T-helper 22 cell (primary cell): Measurements from ENCODE around the gene CCR3.

Experiments
- DNase-seq: peaks from one replicate; pipeline ENCODE4 v3.0.0-alpha.2; 2020; ENCODE audit warnings: low read depth

Gene CCR3

GRCh38 chr3:46221938-46222337, 20.3 kb upstream of the CCR3 start:
- no peak for DNase-seq

- no peak for DNase-seq
Observed at GRCh38 chr3:46222435-46223161, 19.7 kb upstream of the CCR3 start.

GRCh38 chr3:46228260-46229242, 13.7 kb upstream of the CCR3 start:
- no peak for DNase-seq

- no peak for DNase-seq
Observed at GRCh38 chr3:46231323-46231722, 10.9 kb upstream of the CCR3 start.

- no peak for DNase-seq
Observed at GRCh38 chr3:46233194-46233593, 9.1 kb upstream of the CCR3 start.

GRCh38 chr3:46235425-46235824, 6.8 kb upstream of the CCR3 start:
- DNase-seq = no peak

- no peak for DNase-seq
Observed at GRCh38 chr3:46236294-46237054, 5.8 kb upstream of the CCR3 start.

- no peak for DNase-seq
Observed at GRCh38 chr3:46238386-46238785, 3.9 kb upstream of the CCR3 start.

GRCh38 chr3:46239301-46239938, 2.8 kb upstream of the CCR3 start:
- DNase-seq = no peak

- no peak for DNase-seq
Observed at GRCh38 chr3:46239952-46240351, 2.3 kb upstream of the CCR3 start.

GRCh38 chr3:46243560-46243959, 1.3 kb downstream of the CCR3 start:
- DNase-seq = no peak

- no peak for DNase-seq
Observed at GRCh38 chr3:46245146-46245545, 2.9 kb downstream of the CCR3 start.

GRCh38 chr3:46252980-46253379, 10.7 kb downstream of the CCR3 start:
- no peak for DNase-seq

GRCh38 chr3:46258525-46258924, 16.3 kb downstream of the CCR3 start:
- no peak for DNase-seq

GRCh38 chr3:46261926-46262594, 19.8 kb downstream of the CCR3 start:
- no peak for DNase-seq

- DNase-seq = no peak
Observed at GRCh38 chr3:46264002-46264401, 21.7 kb downstream of the CCR3 start.

- DNase-seq = no peak
Observed at GRCh38 chr3:46266598-46266997, 24.3 kb downstream of the CCR3 start.

GRCh38 chr3:46269556-46269955, 27.3 kb downstream of the CCR3 start:
- no peak for DNase-seq

GRCh38 chr3:46270474-46270873, 28.2 kb downstream of the CCR3 start:
- no peak for DNase-seq

GRCh38 chr3:46271209-46271745, 29.0 kb downstream of the CCR3 start:
- DNase-seq = no peak

- DNase-seq = no peak
Observed at GRCh38 chr3:46272028-46272451, 29.8 kb downstream of the CCR3 start.
